IMR-90 (cell line): Measurements from ENCODE around the gene CTAG1B. TPM values are rescaled to one million over a fixed set of nuclear protein-coding genes. Genes with fewer than 3 reads are reported as not detected.

Experiments used
- ATAC-seq: fragments of 200-7000 bp; cut with Tn5 transposase; 2 replicates; pipeline ENCODE4 v1.9.1; 2020; ENCODE audit warnings: low read depth, mild to moderate bottlenecking, moderate library complexity
- BruUV-seq: library from RNA; stranded (reverse); fragments of 400-500 nt; replicated peaks from 2 replicates; lab custom pipeline; 2021; lab: Mats Ljungman, UMichigan
- CTCF ChIA-PET: fragments of 300-600 bp; formaldehyde crosslinking; extraction: SDS; loops from one replicate; lab custom pipeline; 2021; ENCODE audit warnings: antibody characterized with exemption; lab: Yijun Ruan, JAX
- POLR2A ChIA-PET: fragments of 300-600 bp; sonication (Branson Sonifier 250); formaldehyde crosslinking; loops from one replicate; lab custom pipeline; 2022; ENCODE audit warnings: antibody characterized with exemption; ENCODE audit not compliant: unreplicated experiment; lab: Charles Lee
- DNase-seq: peaks from one replicate; pipeline ENCODE4 v3.0.0; 2013
- H2AFZ ChIP-seq: replicated peaks from 2 replicates; pipeline ENCODE3; 2013; ENCODE audit warnings: low read length, mild to moderate bottlenecking; ENCODE audit not compliant: poor library complexity
- H2AK5ac ChIP-seq: 2 replicates; pipeline ENCODE4 v1.6.1; 2013; ENCODE audit warnings: low read depth, low read length, inconsistent platforms
- H2AK9ac ChIP-seq: replicated peaks from 2 replicates; pipeline ENCODE3; 2013; ENCODE audit warnings: mild to moderate bottlenecking, low read depth, low read length, moderate library complexity; ENCODE audit not compliant: poor library complexity
- H2BK120ac ChIP-seq: 2 replicates; pipeline ENCODE4 v1.6.1; 2013; ENCODE audit warnings: low read depth, low read length, inconsistent platforms
- H2BK15ac ChIP-seq: 3 replicates; pipeline ENCODE4 v1.6.1; 2013; ENCODE audit warnings: low read depth, low read length, inconsistent platforms
- H2BK20ac ChIP-seq: 2 replicates; pipeline ENCODE4 v1.6.1; 2013; ENCODE audit warnings: low read depth, mild to moderate bottlenecking, inconsistent platforms, low read length, moderate library complexity
- H2BK5ac ChIP-seq: 2 replicates; pipeline ENCODE4 v1.6.1; 2013; ENCODE audit warnings: mild to moderate bottlenecking, low read depth, low read length, inconsistent platforms; ENCODE audit not compliant: poor library complexity, severe bottlenecking
- H3K14ac ChIP-seq: replicated peaks from 2 replicates; pipeline ENCODE4 v1.6.1; 2013; ENCODE audit warnings: low read depth, low read length, inconsistent platforms
- H3K18ac ChIP-seq: 2 replicates; pipeline ENCODE4 v1.6.1; 2013; ENCODE audit warnings: low read depth, low read length, control low read depth
- H3K23ac ChIP-seq: 2 replicates; pipeline ENCODE4 v1.6.1; 2013; ENCODE audit warnings: low read depth, low read length, inconsistent platforms
- H3K27ac ChIP-seq: 2 replicates; pipeline ENCODE4 v1.5.1; 2013; ENCODE audit warnings: mild to moderate bottlenecking, control low read depth, low read length; ENCODE audit not compliant: insufficient read depth
- H3K27me3 ChIP-seq: 2 replicates; pipeline ENCODE4 v1.6.1; 2013; ENCODE audit warnings: low read length; ENCODE audit not compliant: control insufficient read depth, insufficient read depth
- H3K36me3 ChIP-seq: 2 replicates; pipeline ENCODE4 v1.6.1; 2013; ENCODE audit warnings: low read length, mixed read lengths; ENCODE audit not compliant: control insufficient read depth, insufficient read depth
- H3K4ac ChIP-seq: 2 replicates; pipeline ENCODE4 v1.6.1; 2013; ENCODE audit warnings: low read depth, low read length, inconsistent platforms
- H3K4me1 ChIP-seq: 2 replicates; pipeline ENCODE4 v1.6.1; 2013; ENCODE audit warnings: low read length, mixed read lengths; ENCODE audit not compliant: control insufficient read depth, insufficient read depth
- H3K4me2 ChIP-seq: 2 replicates; pipeline ENCODE4 v1.6.1; 2013; ENCODE audit warnings: low read depth, mild to moderate bottlenecking, control low read depth, low read length, moderate library complexity
- H3K4me3 ChIP-seq: 2 replicates; pipeline ENCODE4 v1.5.1; 2013; ENCODE audit warnings: low read depth, mild to moderate bottlenecking, control low read depth, low read length, moderate library complexity; ENCODE audit not compliant: insufficient read depth
- H3K56ac ChIP-seq: 2 replicates; pipeline ENCODE4 v1.6.1; 2013; ENCODE audit warnings: low read length, inconsistent platforms; ENCODE audit not compliant: insufficient read depth; ENCODE audit errors: extremely low read depth
- H3K79me1 ChIP-seq, 2 experiments: 2 replicates each; pipeline ENCODE4 v1.6.1; 2013; ENCODE audit warnings: low read length in 2 of 2, inconsistent platforms in 1 of 2, low read depth in 1 of 2
- H3K9ac ChIP-seq: 2 replicates; pipeline ENCODE4 v1.6.1; 2013; ENCODE audit warnings: low read depth, low read length, control low read depth
- H3K9me1 ChIP-seq: 2 replicates; pipeline ENCODE4 v1.6.1; 2013; ENCODE audit warnings: low read length, inconsistent platforms; ENCODE audit not compliant: insufficient read depth
- H3K9me3 ChIP-seq: 2 replicates; pipeline ENCODE4 v1.6.1; 2013; ENCODE audit warnings: low read length; ENCODE audit not compliant: control insufficient read depth, insufficient read depth
- H4K20me1 ChIP-seq: 2 replicates; pipeline ENCODE4 v1.6.1; 2013; ENCODE audit warnings: low read length, inconsistent platforms; ENCODE audit not compliant: insufficient read depth
- H4K5ac ChIP-seq: 2 replicates; pipeline ENCODE4 v1.6.1; 2013; ENCODE audit warnings: mild to moderate bottlenecking, low read depth, low read length, control low read depth
- H4K8ac ChIP-seq, 2 experiments: 2 replicates each; pipeline ENCODE4 v1.6.1; 2013; ENCODE audit warnings: low read depth in 2 of 2, low read length in 2 of 2, control low read depth in 1 of 2, inconsistent platforms in 1 of 2
- H4K91ac ChIP-seq: 2 replicates; pipeline ENCODE4 v1.6.1; 2013; ENCODE audit warnings: low read depth, low read length, inconsistent platforms; ENCODE audit not compliant: insufficient read depth
- BHLHE40 ChIP-seq: fragments of 150-350 bp; IDR thresholded peaks from 2 replicates; pipeline ENCODE4 v1.6.1; 2016; ENCODE audit warnings: mild to moderate bottlenecking, low read depth, low read length
- CEBPB ChIP-seq: IDR thresholded peaks from 2 replicates; pipeline ENCODE4 v1.6.1; 2012; ENCODE audit warnings: low read depth, low read length, improper control_type of control experiment
- CHD1 ChIP-seq: IDR thresholded peaks from 2 replicates; pipeline ENCODE4 v1.6.1; 2012; ENCODE audit warnings: low read depth, low read length, improper control_type of control experiment
- MAFK ChIP-seq: IDR thresholded peaks from 2 replicates; pipeline ENCODE4 v1.6.1; 2012; ENCODE audit warnings: low read depth, low read length, improper control_type of control experiment
- MAZ ChIP-seq: IDR thresholded peaks from 2 replicates; pipeline ENCODE4 v1.6.1; 2012; ENCODE audit warnings: low read depth, mild to moderate bottlenecking, low read length, improper control_type of control experiment, moderate library complexity, borderline replicate concordance
- MXI1 ChIP-seq: IDR thresholded peaks from 2 replicates; pipeline ENCODE4 v1.6.1; 2012; ENCODE audit warnings: low read depth, mild to moderate bottlenecking, low read length, moderate library complexity, borderline replicate concordance
- NFE2L2 ChIP-seq: fragments of 150-350 bp; IDR thresholded peaks from 2 replicates; pipeline ENCODE4 v1.6.1; 2016; ENCODE audit warnings: low read depth, mild to moderate bottlenecking, low read length
- RCOR1 ChIP-seq: IDR thresholded peaks from 2 replicates; pipeline ENCODE4 v1.6.1; 2012; ENCODE audit warnings: mild to moderate bottlenecking, low read length, improper control_type of control experiment; ENCODE audit not compliant: insufficient replicate concordance
- SMC3 ChIP-seq: fragments of 150-350 bp; IDR thresholded peaks from 2 replicates; pipeline ENCODE4 v1.6.1; 2016; ENCODE audit warnings: low read depth, mild to moderate bottlenecking, antibody characterized with exemption, low read length, moderate library complexity
- WGBS, 2 experiments: methylation state at CpG; one replicate each; pipeline versions ENCODE4 v1.1.5 to v1.1.7; 2013; ENCODE audit warnings: missing lambda C conversion rate in 2 of 2; ENCODE audit not compliant: insufficient read length in 1 of 2; ENCODE audit errors: extremely low coverage in 2 of 2; 5-methylcytosine and 5-hydroxymethylcytosine counted together
- dilution Hi-C: fragments of 300-500 bp; cut with HindIII; formaldehyde crosslinking; loops from one replicate; pipeline ENCODE4 v1.14.3; 2018; ENCODE audit warnings: low sequenced_read_pairs; ENCODE audit not compliant: unreplicated experiment
- in situ Hi-C: fragments of 300-500 bp; cut with MboI; formaldehyde crosslinking; loops from 3 replicates; pipeline ENCODE4 v1.14.3; 2019; ENCODE audit warnings: low sequenced_read_pairs, inconsistent platforms, mixed read lengths
- intact Hi-C: fragments of 100-400 bp; cut with micrococcal nuclease; formaldehyde crosslinking; loops from 2 replicates; pipeline ENCODE4 v1.10.0; 2022
- polyA plus RNA-seq, 3 experiments: library from polyadenylated mRNA; depleted of rRNA; stranded (reverse); fragments of >200 nt; gene quantifications; 2 replicates each; pipeline ENCODE4 v1.2.3, GENCODE V29; 2012; ENCODE audit warnings: low replicate concordance in 1 of 3
- total RNA-seq: library from RNA; depleted of rRNA; stranded (reverse); fragments of >200 nt; gene quantifications from 2 replicates; pipeline ENCODE4 v1.2.3, GENCODE V29; 2012
- TF ChIP-seq, protein P1 (sequence below): conservative IDR thresholded peaks from 2 replicates; pipeline ENCODE4 v1.5.1; 2012; ENCODE audit warnings: mild to moderate bottlenecking, low read depth, low read length, improper control_type of control experiment
- TF ChIP-seq, protein P2 (sequence below): fragments of 150-350 bp; IDR thresholded peaks from 2 replicates; pipeline ENCODE4 v1.6.1; 2017; ENCODE audit warnings: mild to moderate bottlenecking, antibody characterized with exemption, low read length, low read depth
- TF ChIP-seq, protein P3 (sequence below): fragments of 150-350 bp; IDR thresholded peaks from 2 replicates; pipeline ENCODE4 v1.6.1; 2016; ENCODE audit warnings: low read depth, mild to moderate bottlenecking, low read length, moderate library complexity, borderline replicate concordance

CTAG1B gene
- total and polyA plus RNA-seq, 2 of the 4 experiments (the other 2 are of a cell fraction), result not detected

DNA sequence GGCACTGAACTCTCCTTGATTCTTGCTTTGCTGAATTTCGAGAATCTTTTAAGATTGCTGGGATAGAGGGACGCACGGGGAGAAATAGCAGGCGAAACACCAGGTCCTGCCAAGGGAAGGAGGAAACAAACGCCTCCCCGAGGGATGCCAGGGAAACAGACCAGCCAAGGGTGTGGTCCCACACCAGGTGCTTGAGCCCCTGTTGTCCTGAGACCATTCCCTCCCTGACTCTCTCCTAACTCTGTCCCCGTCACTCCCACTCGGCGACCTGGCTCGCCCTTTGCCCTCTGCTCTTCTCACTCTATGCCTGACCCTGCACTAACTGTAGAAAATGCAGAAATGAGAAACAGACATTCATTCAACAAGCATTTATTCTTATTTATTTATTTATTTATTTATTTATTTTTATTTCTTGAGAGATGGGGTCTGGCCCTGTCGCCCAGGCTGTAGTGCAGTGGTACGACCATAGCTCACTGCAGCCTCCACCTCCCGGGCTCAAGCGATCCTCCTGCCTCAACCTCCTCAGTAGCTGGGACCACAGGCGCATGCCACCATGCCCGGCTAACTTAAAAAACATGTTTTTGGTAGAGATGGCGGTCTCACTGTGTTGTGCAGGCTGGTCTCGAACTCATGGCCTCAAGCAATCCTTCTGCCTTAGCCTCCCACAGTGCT is 16.2 kb downstream of the CTAG1B start:
- intact Hi-C loops (no loop called here), dilution Hi-C loops (no loop called here), in situ Hi-C loops (no loop called here)
- ATAC-seq (no peak), DNase-seq (no peak)
- no peak overlapping the region for H2AFZ ChIP-seq
- H3K9ac ChIP-seq, result no peak overlapping the region
- H3K27me3 ChIP-seq, result peaks cover 5% of the 10 kb centered on the region
- no peak overlapping the region for H3K23ac ChIP-seq
- H3K9me3 ChIP-seq, result peaks cover 3% of the 10 kb centered on the region
- no peaks in the 10 kb centered on the region for H3K36me3 ChIP-seq
- H3K18ac ChIP-seq, result no peak overlapping the region
- BruUV-seq, result no TSS peak
- H3K27ac ChIP-seq, result no peak overlapping the region
- WGBS, 2 experiments, result 86% methylated on average over 5 of the region's 18 CpGs; no CpG with 5 or more reads in 1 of the 2 experiments
- no peak overlapping the region for H2BK15ac ChIP-seq
- no peak overlapping the region for H4K91ac ChIP-seq
- no peak overlapping the region for H2AK9ac ChIP-seq
- CTCF ChIA-PET, result no interaction called here
- TF ChIP-seq NFE2L2, result no peak
- TF ChIP-seq RCOR1, result no peak
- TF ChIP-seq MAFK, result no peak
- TF ChIP-seq CHD1, result no peak
- no peak for TF ChIP-seq CEBPB
- TF ChIP-seq MXI1, result no peak
- TF ChIP-seq, protein P1, sequence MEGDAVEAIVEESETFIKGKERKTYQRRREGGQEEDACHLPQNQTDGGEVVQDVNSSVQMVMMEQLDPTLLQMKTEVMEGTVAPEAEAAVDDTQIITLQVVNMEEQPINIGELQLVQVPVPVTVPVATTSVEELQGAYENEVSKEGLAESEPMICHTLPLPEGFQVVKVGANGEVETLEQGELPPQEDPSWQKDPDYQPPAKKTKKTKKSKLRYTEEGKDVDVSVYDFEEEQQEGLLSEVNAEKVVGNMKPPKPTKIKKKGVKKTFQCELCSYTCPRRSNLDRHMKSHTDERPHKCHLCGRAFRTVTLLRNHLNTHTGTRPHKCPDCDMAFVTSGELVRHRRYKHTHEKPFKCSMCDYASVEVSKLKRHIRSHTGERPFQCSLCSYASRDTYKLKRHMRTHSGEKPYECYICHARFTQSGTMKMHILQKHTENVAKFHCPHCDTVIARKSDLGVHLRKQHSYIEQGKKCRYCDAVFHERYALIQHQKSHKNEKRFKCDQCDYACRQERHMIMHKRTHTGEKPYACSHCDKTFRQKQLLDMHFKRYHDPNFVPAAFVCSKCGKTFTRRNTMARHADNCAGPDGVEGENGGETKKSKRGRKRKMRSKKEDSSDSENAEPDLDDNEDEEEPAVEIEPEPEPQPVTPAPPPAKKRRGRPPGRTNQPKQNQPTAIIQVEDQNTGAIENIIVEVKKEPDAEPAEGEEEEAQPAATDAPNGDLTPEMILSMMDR, result no peak
- TF ChIP-seq BHLHE40, result no peak
- TF ChIP-seq MAZ, result no peak
- TF ChIP-seq SMC3, result no peak
- TF ChIP-seq, protein P2, sequence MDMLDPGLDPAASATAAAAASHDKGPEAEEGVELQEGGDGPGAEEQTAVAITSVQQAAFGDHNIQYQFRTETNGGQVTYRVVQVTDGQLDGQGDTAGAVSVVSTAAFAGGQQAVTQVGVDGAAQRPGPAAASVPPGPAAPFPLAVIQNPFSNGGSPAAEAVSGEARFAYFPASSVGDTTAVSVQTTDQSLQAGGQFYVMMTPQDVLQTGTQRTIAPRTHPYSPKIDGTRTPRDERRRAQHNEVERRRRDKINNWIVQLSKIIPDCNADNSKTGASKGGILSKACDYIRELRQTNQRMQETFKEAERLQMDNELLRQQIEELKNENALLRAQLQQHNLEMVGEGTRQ, result no peak
- TF ChIP-seq, protein P3, sequence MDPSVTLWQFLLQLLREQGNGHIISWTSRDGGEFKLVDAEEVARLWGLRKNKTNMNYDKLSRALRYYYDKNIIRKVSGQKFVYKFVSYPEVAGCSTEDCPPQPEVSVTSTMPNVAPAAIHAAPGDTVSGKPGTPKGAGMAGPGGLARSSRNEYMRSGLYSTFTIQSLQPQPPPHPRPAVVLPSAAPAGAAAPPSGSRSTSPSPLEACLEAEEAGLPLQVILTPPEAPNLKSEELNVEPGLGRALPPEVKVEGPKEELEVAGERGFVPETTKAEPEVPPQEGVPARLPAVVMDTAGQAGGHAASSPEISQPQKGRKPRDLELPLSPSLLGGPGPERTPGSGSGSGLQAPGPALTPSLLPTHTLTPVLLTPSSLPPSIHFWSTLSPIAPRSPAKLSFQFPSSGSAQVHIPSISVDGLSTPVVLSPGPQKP, result no peak
- no peak overlapping the region for H2BK5ac ChIP-seq
- H2BK120ac ChIP-seq, result no peak overlapping the region
- H4K20me1 ChIP-seq, result no peaks in the 10 kb centered on the region
- no peak overlapping the region for H3K4me3 ChIP-seq
- no peak overlapping the region for H2AK5ac ChIP-seq
- no peak overlapping the region for H4K5ac ChIP-seq
- H3K4me2 ChIP-seq, result no peak overlapping the region
- H3K4ac ChIP-seq, result no peak overlapping the region
- H3K79me1 ChIP-seq, result no peaks in the 10 kb centered on the region
- H3K4me1 ChIP-seq, result no peaks in the 10 kb centered on the region; the same call in 1 of the 2 replicates
- H3K9me1 ChIP-seq, result no peaks in the 10 kb centered on the region
- H3K56ac ChIP-seq, result no peak overlapping the region
- H4K8ac ChIP-seq, result no peak overlapping the region
- POLR2A ChIA-PET, result no interaction called here
- H3K14ac ChIP-seq, result no peak overlapping the region
- no peak overlapping the region for H2BK20ac ChIP-seq
